Gastroesophageal sphincter (tissue), 3 donors: ENCODE results near the gene CLIP3.

Experiments used
- POLR2A ChIP-seq, 2 donors: fragments of 450-650 bp; IDR thresholded peaks; one replicate each; pipeline ENCODE4 v1.6.1; 2017; ENCODE audit warnings: antibody characterized with exemption in 2 of 2, mild to moderate bottlenecking in 2 of 2, moderate library complexity in 1 of 2
- TF ChIP-seq, protein P1 (sequence below), 4 experiments: fragments of 200-600 bp in 2 of 4; fragments of 450-650 bp in 2 of 4; sonication (generic) in 1 of 4; IDR thresholded peaks; one replicate each; pipeline ENCODE4 v1.5.1; 2017 to 2019; ENCODE audit warnings: antibody characterized with exemption in 4 of 4, mild to moderate bottlenecking in 2 of 4, moderate library complexity in 2 of 4

DNA sequence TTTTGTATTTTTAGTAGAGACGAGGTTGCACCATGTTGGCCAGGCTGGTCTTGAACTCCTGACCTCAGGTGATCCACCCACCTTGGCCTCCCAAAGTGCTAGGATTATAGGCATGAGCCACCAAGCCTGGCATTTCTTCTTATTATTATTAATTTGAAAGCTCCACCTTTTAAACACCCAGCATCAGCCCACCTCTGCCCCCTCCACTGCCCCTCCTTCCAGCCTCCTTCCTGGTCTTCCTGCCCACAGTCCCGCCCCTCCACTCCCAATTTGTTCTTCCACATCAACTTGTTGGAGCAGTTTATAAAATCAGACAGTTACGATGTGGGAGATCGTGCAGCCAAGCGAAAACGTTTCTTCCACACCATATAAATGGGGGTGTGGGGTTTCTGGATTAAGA is 7.8 kb upstream of the CLIP3 start:
- TF ChIP-seq, protein P1, sequence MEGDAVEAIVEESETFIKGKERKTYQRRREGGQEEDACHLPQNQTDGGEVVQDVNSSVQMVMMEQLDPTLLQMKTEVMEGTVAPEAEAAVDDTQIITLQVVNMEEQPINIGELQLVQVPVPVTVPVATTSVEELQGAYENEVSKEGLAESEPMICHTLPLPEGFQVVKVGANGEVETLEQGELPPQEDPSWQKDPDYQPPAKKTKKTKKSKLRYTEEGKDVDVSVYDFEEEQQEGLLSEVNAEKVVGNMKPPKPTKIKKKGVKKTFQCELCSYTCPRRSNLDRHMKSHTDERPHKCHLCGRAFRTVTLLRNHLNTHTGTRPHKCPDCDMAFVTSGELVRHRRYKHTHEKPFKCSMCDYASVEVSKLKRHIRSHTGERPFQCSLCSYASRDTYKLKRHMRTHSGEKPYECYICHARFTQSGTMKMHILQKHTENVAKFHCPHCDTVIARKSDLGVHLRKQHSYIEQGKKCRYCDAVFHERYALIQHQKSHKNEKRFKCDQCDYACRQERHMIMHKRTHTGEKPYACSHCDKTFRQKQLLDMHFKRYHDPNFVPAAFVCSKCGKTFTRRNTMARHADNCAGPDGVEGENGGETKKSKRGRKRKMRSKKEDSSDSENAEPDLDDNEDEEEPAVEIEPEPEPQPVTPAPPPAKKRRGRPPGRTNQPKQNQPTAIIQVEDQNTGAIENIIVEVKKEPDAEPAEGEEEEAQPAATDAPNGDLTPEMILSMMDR (IDR thresholded peaks at IDR 0.05), result no peak
- no peak for TF ChIP-seq POLR2A (IDR thresholded peaks at IDR 0.05)
